Neural cell (in vitro differentiated cells): ENCODE results near the gene CALR. TPM values are rescaled to one million over a fixed set of nuclear protein-coding genes. Genes with fewer than 3 reads are reported as not detected.

Experiments used
- H2AFZ ChIP-seq: fragments of 200-600, 300-800 bp; sonication (generic), shearing (Covaris generic); 2 replicates; pipeline ENCODE4 v1.6.0; 2014; ENCODE audit warnings: low read depth, mild to moderate bottlenecking, antibody characterized with exemption, low read length, moderate library complexity
- H3F3A ChIP-seq: fragments of 200-600 bp; shearing (Covaris generic); 2 replicates; pipeline ENCODE4 v1.6.1; 2016; ENCODE audit warnings: mild to moderate bottlenecking, moderate library complexity, mixed read lengths, antibody characterized with exemption, low read length; ENCODE audit not compliant: insufficient read depth, poor library complexity, severe bottlenecking
- H3K27ac ChIP-seq: fragments of 200-600, 300-800 bp; sonication (generic), shearing (Covaris generic); 2 replicates; pipeline ENCODE4 v1.5.1; 2014; ENCODE audit warnings: mild to moderate bottlenecking, low read length, moderate library complexity
- H3K27me3 ChIP-seq: fragments of 300-800, 200-600 bp; sonication (generic), shearing (Covaris generic); 2 replicates; pipeline ENCODE4 v1.6.0; 2014; ENCODE audit warnings: mild to moderate bottlenecking, low read depth, low read length, moderate library complexity; ENCODE audit not compliant: insufficient read depth
- H3K36me3 ChIP-seq: fragments of 300-800, 200-600 bp; sonication (generic), shearing (Covaris generic); 2 replicates; pipeline ENCODE4 v1.5.1; 2014; ENCODE audit warnings: mild to moderate bottlenecking, antibody characterized with exemption, low read length, moderate library complexity; ENCODE audit not compliant: insufficient read depth
- H3K4me2 ChIP-seq: fragments of 300-800, 200-600 bp; sonication (generic), shearing (Covaris generic); 2 replicates; pipeline ENCODE4 v1.6.0; 2014; ENCODE audit warnings: mild to moderate bottlenecking, low read length
- H3K4me3 ChIP-seq: fragments of 300-800, 200-600 bp; sonication (generic), shearing (Covaris generic); 2 replicates; pipeline ENCODE4 v1.5.1; 2014; ENCODE audit warnings: mild to moderate bottlenecking, low read length, moderate library complexity
- H3K79me2 ChIP-seq: fragments of 200-600 bp; shearing (Covaris generic); replicated peaks from 2 replicates; pipeline ENCODE4 v1.6.0; 2014; ENCODE audit warnings: mild to moderate bottlenecking, low read length, moderate library complexity; ENCODE audit not compliant: insufficient read depth
- H3K9ac ChIP-seq: fragments of 300-800, 200-600 bp; sonication (generic), shearing (Covaris generic); 2 replicates; pipeline ENCODE4 v1.6.1; 2016; ENCODE audit warnings: mild to moderate bottlenecking, low read length, mixed read lengths
- H3K9me2 ChIP-seq: fragments of 200-600 bp; shearing (Covaris generic); 2 replicates; pipeline ENCODE4 v1.6.1; 2016; ENCODE audit warnings: mild to moderate bottlenecking, low read length, mixed read lengths; ENCODE audit not compliant: insufficient read depth
- H3K9me3 ChIP-seq: fragments of 200-600, 300-800 bp; sonication (generic), shearing (Covaris generic); 2 replicates; pipeline ENCODE4 v1.6.1; 2016; ENCODE audit warnings: mild to moderate bottlenecking, mixed run types, low read length, moderate library complexity, mixed read lengths
- H4K20me1 ChIP-seq: fragments of 200-600 bp; shearing (Covaris generic); 2 replicates; pipeline ENCODE4 v1.6.1; 2016; ENCODE audit warnings: mild to moderate bottlenecking, mixed run types; ENCODE audit not compliant: insufficient read depth
- EP300 ChIP-seq: fragments of 450-650 bp; conservative IDR thresholded peaks from 2 replicates; pipeline ENCODE4 v1.6.1; 2014; ENCODE audit warnings: antibody characterized with exemption, mild to moderate bottlenecking, moderate library complexity; ENCODE audit not compliant: poor library complexity, severe bottlenecking
- EZH2 ChIP-seq: fragments of 200-600, 300-800 bp; shearing (Covaris generic), sonication (generic); IDR thresholded peaks from 2 replicates; pipeline ENCODE4 v1.6.1; 2014; ENCODE audit warnings: antibody characterized with exemption, low read length, borderline replicate concordance, mild to moderate bottlenecking; ENCODE audit not compliant: insufficient read depth, poor library complexity, severe bottlenecking
- MXI1 ChIP-seq: fragments of 450-650 bp; conservative IDR thresholded peaks from 2 replicates; pipeline ENCODE4 v1.6.1; 2014; ENCODE audit warnings: antibody characterized with exemption, mild to moderate bottlenecking; ENCODE audit not compliant: poor library complexity, severe bottlenecking
- POLR2AphosphoS5 ChIP-seq: IDR thresholded peaks from 2 replicates; pipeline ENCODE4 v1.6.1; 2012
- RAD21 ChIP-seq: fragments of 450-650 bp; conservative IDR thresholded peaks from 2 replicates; pipeline ENCODE4 v1.6.1; 2014; ENCODE audit warnings: antibody characterized with exemption, mild to moderate bottlenecking, moderate library complexity
- REST ChIP-seq: IDR thresholded peaks from 2 replicates; pipeline ENCODE4 v1.6.1; 2012; ENCODE audit warnings: borderline replicate concordance
- SMC3 ChIP-seq: fragments of 450-650 bp; conservative IDR thresholded peaks from 2 replicates; pipeline ENCODE4 v1.6.1; 2014; ENCODE audit warnings: antibody characterized with exemption, mild to moderate bottlenecking, moderate library complexity; ENCODE audit not compliant: poor library complexity
- TAF1 ChIP-seq: IDR thresholded peaks from 2 replicates; pipeline ENCODE4 v1.6.1; 2012; ENCODE audit warnings: low read depth
- polyA plus RNA-seq: library from polyadenylated mRNA; depleted of rRNA; stranded (reverse); fragments of >200 nt; gene quantifications from 2 replicates; pipeline ENCODE4 v1.2.3, GENCODE V29; 2014
- TF ChIP-seq, protein P1 (sequence below): fragments of 450-650 bp; IDR thresholded peaks from 2 replicates; pipeline ENCODE4 v1.5.1; 2014; ENCODE audit warnings: antibody characterized with exemption, mild to moderate bottlenecking, moderate library complexity; ENCODE audit not compliant: poor library complexity, severe bottlenecking

CALR gene
- polyA plus RNA-seq, 1 donor from 2014 or later = 242 TPM

- TF ChIP-seq POLR2AphosphoS5 (no peak), MXI1 (no peak), TAF1 (no peak), EZH2 (no peak), EP300 (no peak), REST (no peak), SMC3 (no peak), RAD21 (no peak)
- TF ChIP-seq, protein P1, sequence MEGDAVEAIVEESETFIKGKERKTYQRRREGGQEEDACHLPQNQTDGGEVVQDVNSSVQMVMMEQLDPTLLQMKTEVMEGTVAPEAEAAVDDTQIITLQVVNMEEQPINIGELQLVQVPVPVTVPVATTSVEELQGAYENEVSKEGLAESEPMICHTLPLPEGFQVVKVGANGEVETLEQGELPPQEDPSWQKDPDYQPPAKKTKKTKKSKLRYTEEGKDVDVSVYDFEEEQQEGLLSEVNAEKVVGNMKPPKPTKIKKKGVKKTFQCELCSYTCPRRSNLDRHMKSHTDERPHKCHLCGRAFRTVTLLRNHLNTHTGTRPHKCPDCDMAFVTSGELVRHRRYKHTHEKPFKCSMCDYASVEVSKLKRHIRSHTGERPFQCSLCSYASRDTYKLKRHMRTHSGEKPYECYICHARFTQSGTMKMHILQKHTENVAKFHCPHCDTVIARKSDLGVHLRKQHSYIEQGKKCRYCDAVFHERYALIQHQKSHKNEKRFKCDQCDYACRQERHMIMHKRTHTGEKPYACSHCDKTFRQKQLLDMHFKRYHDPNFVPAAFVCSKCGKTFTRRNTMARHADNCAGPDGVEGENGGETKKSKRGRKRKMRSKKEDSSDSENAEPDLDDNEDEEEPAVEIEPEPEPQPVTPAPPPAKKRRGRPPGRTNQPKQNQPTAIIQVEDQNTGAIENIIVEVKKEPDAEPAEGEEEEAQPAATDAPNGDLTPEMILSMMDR = no peak
- H3K27ac ChIP-seq = no peak overlapping the region
- H3K79me2 ChIP-seq = no peaks in the 10 kb centered on the region
- H3K9me3 ChIP-seq = no peaks in the 10 kb centered on the region
- no peaks in the 10 kb centered on the region for H4K20me1 ChIP-seq
- H3K9ac ChIP-seq = no peak overlapping the region
- no peaks in the 10 kb centered on the region for H3F3A ChIP-seq
- no peaks in the 10 kb centered on the region for H3K27me3 ChIP-seq
- H3K9me2 ChIP-seq = no peaks in the 10 kb centered on the region
- no peak overlapping the region for H2AFZ ChIP-seq
- H3K4me2 ChIP-seq = no peak overlapping the region
- no peak overlapping the region for H3K4me3 ChIP-seq
- H3K36me3 ChIP-seq = no peaks in the 10 kb centered on the region
Observed at GRCh38 chr19:12953138-12953798, 14.9 kb downstream of the CALR start.

DNA sequence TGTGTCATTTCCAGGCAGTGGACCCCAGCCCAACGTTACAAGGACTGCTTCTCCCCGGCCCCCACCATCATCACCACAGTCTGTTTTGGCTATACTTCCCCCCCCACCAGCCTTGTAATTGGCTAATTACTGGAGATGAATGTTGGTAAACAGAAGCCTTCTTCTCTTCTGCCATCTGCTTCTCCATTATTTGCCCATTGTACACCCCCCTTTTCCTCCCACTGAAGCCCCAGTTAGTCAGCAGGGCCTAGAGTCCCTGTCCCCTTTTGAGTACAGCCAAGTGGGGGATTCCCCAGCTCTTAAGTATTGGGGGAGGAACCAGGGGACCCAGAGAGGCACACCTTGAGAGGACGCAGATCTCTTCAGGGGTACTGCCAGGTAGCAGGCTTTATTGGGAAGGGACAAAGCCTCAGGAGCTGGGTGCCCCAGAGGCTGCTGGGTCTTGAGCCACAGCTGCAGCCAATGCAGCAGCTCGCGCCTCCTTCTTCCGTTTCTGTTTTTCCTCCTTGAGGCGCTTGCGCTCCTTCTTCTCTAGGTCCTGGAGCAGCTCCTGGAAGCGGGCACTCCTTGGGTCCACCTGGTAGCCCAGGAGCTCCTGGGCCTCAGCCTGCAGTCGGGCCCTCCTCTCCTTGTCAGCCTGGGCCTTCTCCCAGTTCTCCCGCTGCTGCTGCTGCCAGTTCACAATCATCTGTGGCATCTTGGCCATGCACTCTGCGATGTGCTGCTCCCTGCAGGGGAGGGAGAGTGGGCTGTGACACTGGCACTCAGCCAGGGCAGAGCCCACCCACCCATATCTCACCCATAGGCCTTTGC, 15.6 kb downstream of the CALR start:
- H4K20me1 ChIP-seq = no peaks in the 10 kb centered on the region
- H3F3A ChIP-seq = no peaks in the 10 kb centered on the region
- no peak overlapping the region for H2AFZ ChIP-seq
- H3K4me2 ChIP-seq = no peak overlapping the region
- no peaks in the 10 kb centered on the region for H3K9me2 ChIP-seq
- H3K79me2 ChIP-seq = no peaks in the 10 kb centered on the region
- H3K27ac ChIP-seq = no peak overlapping the region
- H3K36me3 ChIP-seq = no peaks in the 10 kb centered on the region
- H3K9me3 ChIP-seq = no peaks in the 10 kb centered on the region
- no peaks in the 10 kb centered on the region for H3K27me3 ChIP-seq
- TF ChIP-seq TAF1 (no peak), POLR2AphosphoS5 (no peak), RAD21 (no peak), REST (no peak)
- TF ChIP-seq, protein P1 = no peak
- no peak overlapping the region for H3K9ac ChIP-seq
- H3K4me3 ChIP-seq = no peak overlapping the region
